ENCODE results near the gene CDC42EP4.

DNA sequence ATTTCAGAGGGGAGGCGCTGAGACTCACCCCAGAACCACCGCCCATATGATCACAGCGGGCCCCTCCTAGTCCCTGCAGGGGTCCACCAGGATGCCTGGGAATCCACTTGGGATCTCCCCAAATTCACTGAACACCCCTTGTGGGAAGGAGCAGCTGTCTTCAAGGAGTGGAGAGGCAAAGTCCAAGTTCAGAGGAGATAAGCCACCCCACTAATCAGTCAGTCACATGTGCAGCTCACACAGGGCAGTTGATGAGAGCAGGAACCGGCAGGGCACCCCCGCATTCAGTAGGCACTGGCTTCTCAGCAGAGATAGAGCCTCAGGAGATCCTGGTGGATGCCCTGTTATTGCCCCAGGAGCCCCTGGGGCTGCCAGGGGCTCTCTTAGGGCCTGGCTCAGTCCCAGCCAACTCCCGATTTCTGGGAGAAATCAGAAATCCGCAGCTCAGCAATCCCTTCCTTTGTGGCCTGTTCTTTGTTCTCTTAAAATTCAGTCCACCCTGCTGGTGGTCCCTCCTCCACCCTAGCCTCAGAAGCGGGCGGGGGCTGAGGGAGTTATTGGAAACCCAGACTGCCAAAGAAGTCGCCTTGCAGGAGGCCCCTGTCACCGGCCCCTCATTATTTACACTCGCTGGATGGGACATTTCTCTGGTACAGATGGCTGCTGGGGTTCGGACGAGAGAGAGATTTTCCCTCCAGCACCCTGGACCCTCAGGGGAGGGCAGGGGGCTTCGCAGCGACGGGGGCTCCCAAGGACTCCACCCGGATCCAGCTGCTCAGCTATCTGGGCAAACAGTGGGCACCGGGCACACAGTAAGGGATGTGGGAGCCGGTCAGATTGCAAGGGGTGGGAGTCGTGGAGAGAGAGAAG lies 1.8 kb downstream of the CDC42EP4 start:
- TF ChIP-seq, protein P1, sequence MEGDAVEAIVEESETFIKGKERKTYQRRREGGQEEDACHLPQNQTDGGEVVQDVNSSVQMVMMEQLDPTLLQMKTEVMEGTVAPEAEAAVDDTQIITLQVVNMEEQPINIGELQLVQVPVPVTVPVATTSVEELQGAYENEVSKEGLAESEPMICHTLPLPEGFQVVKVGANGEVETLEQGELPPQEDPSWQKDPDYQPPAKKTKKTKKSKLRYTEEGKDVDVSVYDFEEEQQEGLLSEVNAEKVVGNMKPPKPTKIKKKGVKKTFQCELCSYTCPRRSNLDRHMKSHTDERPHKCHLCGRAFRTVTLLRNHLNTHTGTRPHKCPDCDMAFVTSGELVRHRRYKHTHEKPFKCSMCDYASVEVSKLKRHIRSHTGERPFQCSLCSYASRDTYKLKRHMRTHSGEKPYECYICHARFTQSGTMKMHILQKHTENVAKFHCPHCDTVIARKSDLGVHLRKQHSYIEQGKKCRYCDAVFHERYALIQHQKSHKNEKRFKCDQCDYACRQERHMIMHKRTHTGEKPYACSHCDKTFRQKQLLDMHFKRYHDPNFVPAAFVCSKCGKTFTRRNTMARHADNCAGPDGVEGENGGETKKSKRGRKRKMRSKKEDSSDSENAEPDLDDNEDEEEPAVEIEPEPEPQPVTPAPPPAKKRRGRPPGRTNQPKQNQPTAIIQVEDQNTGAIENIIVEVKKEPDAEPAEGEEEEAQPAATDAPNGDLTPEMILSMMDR (IDR thresholded peaks at IDR 0.05; ENCODE audit: poor library complexity) = no peak
- TF ChIP-seq EZH2 (IDR thresholded peaks at IDR 0.05; ENCODE audit: borderline replicate concordance) = no peak
- TF ChIP-seq EZH2phosphoT487 (IDR thresholded peaks at IDR 0.05; ENCODE audit: low read depth, severe bottlenecking, unreplicated experiment) = no peak
